HG03196 (cell line): ENCODE data around the gene FAM53C.
"Not testable (repeated sequence)": the region's sequence is repeated elsewhere in the genome, so short reads cannot be mapped to it uniquely, and the experiment has no call there.

Source experiments
- ATAC-seq: cut with Tn5 transposase; IDR thresholded peaks from one replicate; pipeline ENCODE4 v1.9.1; 2021; ENCODE audit not compliant: unreplicated experiment

FAM53C gene

GRCh38 chr5:138337685-138338410 is at the start of gene FAM53C:
Gene FAM53C, plus strand, starts transcription at chr5:138338266. Its CDS starts 3,070 bp downstream, at chr5:138341336.
- ATAC-seq: peak; percentile 78

DNA sequence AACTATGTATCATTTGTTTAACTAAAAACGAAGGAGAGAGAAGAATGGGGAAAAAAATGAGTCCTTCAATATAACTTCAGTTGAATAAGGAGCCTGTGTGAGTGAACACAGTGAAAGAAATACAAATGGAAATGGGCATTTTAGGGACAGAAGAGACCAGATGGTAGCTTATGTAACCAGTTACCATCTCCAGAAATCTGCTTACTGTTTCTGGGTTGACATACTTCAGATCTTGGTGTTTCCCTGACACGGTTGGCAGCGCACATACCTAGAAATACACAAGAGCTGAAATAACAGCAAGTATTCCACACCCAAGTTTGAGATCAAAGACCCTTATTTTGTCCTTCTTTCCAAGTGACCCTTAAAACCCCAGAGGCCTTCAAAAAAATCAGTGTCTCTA is 48.8 kb upstream of the FAM53C start:
- no peak for ATAC-seq

DNA sequence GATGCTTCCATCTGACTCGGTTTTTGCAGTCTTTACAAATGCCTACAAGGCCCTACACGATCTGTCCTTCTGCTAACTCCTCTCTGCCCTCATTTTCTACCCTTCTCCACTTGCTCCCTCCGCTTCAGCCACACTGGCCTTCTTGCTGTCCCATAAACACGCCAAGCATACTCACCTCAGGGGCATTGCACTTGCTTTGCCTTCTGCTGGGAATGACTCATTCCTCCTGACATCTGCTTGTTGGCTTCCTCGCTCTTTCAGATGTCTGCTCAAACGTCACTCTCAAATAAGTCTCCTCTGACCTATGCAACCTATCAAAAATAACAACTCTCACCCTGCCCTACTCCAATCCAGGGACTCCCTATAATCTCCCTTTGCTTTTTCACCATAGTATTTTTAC is 34.7 kb upstream of the FAM53C start:
- ATAC-seq: no peak

DNA sequence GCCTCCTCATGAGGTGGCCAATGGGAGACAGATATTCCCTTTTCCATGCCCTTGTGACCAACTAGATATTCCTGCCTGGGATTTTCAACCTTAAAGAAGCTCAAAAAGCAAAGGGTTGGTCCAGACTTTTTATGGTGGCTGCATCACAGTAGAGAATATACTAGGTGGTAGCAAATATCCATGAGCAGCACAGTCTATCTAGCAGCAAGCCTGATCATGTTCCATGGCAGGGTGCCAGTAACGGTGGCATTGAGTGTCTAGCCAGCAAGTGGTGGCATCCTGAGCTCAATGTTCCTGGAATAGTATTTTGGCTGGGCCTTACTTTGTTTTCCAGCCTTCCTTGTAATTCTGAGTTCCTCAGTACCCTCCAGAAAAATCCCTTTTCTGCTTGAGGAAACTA is 32.3 kb upstream of the FAM53C start:
- no peak for ATAC-seq

- ATAC-seq: no peak
Observed at GRCh38 chr5:138315751-138316278, 22.3 kb upstream of the FAM53C start.

DNA sequence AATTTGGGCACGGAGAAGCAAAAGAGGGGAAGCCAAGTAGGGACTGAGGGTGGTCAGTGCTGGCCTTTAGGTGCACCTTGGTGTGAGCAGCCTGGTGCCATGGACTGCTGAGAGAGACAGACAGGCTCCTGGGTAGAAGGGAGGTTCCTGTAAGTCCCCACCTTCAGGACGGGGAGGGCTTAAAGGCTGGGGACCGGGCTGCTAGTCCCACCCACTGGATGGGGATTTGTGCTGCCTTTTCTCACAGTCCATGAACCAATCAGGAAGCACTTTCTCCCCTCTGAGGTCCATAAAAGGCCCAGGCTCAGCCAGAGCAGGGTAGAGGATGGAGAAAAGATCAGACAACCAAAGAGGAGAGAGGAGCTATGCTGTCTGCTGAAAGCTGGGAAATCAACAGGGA is 21.7 kb upstream of the FAM53C start:
- ATAC-seq: no peak

DNA sequence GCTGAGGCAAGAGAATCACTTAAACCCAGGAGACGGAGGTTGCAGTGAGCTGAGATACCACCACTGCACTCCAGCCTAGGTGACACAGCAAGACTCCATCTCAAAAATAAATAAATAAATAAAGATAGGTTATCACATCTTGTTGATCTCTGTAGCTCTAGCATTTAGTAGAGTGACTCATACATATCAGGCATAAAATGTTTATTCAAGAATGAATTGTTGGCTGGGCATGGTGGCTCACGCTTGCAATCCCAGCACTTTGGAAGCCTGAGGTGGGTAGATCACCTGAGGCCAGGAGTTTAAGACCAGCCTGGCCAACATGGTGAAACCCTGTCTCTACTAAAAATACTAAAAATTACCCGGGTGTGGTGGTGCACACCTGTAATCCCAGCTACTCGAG is 19.9 kb upstream of the FAM53C start:
- ATAC-seq: not testable (repeated sequence)

DNA sequence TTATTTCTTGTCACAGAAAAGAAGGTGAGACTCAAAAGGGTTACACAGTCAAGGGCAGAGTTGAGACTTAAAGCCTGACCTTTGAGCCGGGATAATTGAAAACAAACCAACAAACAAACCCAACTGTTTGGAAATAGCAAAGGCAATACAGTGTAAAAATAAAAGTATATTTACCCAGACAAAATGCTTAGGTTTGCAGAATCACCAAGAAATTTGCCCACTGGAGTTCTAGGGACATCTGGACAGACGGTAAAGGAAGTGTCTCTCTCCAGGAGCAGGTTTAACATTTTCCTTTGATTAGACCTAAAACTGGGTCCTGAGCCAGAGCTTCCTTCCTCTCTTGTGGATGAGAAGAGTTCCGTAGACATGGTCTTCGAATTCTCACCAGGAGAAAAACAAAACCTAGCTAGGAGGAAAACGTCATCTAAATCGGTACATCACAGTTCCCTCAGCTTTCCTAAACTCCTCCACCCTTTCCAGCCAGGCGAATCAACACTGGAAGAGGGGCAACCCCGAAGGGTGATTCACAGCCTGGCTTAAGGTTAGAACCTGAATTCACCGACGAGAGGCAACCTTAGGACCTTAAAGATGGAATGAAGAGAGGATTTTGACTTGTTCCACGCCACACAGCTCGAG is 7.1 kb upstream of the FAM53C start:
- ATAC-seq: no peak

DNA sequence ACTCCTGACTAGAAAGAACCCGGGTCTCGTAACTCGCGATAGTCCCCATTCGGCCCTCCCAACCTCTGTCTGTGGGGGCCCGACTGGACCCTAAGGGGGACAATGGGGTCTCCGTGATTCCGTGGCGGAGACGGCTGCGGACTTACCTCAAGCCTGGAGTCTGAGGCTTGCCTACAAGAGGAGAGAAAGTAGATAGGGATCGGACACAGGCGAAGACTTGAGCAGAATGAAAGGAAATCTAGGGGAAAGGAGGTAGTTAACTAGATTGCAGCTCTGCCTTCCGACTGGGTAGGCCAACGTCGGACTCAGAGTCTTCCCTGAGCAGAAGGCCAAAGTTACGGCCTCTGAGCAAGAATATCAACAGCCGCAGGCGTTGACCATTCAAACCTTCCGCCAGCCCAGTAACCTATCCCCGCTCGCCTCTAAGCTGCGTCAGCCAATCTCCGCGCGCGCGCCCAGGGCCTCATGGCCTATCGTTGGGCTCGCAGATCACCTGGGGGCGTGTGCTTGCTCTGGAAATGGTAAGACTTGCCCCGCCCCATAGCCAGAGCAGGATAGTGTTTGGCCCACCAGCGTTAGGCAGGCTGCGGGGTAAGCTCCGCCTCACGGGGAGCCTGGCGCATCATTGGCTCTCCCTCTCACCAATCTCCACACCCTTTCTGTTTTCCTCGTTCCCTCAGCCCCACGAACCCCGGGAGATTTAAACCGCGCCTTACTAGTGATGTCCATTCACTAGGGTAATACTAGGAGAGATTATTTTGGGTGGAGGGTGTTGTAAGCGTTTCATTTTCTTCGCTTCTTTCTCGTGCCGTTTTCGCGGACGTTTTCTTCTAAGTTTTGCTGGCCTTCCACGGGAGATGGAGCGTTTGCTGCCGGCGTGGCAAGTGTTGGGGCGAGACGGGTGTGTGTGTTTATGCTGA is 6.4 kb upstream of the FAM53C start, which contains the start of gene CDC25C:
CDC25C (minus strand) TSS at position 356 of the 920 bp plus-strand sequence. CDS start 624 bp downstream, outside the sequence.
- ATAC-seq: peak; percentile 99

- ATAC-seq: no peak
Observed at GRCh38 chr5:138334867-138335447, 3.1 kb upstream of the FAM53C start.

DNA sequence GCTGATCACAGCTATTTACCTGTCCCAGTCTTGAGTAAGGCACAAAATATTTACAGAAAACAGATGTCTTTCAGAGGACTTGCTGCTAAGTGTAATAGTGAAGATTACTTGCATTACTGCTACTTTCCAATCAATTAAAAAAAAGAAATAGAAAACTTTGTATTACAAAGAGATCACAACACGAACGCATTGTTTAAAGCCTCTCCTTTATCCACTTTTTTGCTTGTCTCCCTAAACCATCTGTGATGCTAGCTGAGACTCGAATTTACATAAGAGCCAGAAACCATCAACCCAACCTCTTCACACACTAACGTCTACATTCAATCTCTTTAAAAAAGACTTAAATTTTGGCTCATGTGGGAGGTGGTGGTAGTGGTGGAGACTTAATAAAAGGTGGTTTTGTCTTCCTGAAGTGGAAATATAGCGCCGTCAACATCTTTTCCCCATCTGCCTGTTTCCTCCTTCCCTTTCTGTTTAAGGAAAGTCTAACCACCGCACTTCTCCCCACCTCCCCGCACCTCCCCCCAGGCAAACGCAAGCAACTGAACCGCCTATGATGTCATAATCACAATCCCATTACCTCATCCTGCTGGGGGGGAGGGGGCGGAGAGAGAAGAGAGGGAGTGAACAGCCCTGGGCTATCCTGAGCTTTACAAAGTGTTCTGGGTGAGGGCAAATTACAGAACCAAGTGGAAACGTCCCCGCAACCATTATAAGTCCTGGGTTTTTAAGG is 948 bp upstream of the FAM53C start:
- peak; percentile 22 for ATAC-seq

- ATAC-seq: peak; percentile 12
Observed at GRCh38 chr5:138338411-138339090, 485 bp downstream of the FAM53C start.

DNA sequence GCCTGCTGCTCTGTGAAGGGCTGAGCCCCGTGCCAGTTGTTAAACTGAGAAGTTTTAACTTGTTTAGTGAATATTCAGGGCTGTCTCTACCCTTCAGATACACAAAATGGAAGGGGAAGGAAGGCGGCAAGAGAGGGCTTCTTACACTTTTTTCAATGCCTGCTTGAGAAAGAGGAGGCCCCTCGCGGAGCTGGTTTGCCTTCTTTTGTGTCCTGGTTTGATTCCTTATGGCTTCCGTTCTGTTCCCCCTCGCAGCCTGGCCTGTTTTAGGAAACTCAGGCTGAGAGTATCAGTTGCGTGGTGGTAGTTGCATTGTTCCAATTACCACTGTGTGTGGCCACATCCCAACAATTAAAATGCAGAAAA is 1.0 kb downstream of the FAM53C start:
- no peak for ATAC-seq

GRCh38 chr5:138339464-138339863 is 1.4 kb downstream of the FAM53C start:
- ATAC-seq: no peak

GRCh38 chr5:138340008-138340407 is 1.9 kb downstream of the FAM53C start:
- no peak for ATAC-seq

GRCh38 chr5:138344887-138345622 is 7.0 kb downstream of the FAM53C start:
- ATAC-seq: no peak

DNA sequence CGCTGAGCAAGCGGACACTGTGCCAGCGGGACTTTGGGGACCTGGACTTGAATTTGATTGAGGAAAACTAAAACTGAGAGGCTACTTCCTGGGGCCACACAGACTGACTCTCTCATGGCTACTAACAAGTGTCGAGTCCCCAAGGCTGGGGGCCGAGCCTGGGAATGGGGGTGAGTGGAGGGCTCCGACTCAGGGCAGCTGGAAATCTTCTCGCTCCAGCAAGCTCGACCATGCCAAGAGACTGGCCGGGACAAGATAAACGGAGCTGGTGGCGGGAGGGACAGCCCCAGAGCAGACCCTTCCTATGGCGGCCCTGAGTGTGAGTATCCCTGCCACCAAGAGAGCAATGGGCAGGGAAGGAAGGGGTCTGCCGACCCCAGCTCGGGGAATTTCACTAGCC is 8.8 kb downstream of the FAM53C start:
- ATAC-seq: no peak

DNA sequence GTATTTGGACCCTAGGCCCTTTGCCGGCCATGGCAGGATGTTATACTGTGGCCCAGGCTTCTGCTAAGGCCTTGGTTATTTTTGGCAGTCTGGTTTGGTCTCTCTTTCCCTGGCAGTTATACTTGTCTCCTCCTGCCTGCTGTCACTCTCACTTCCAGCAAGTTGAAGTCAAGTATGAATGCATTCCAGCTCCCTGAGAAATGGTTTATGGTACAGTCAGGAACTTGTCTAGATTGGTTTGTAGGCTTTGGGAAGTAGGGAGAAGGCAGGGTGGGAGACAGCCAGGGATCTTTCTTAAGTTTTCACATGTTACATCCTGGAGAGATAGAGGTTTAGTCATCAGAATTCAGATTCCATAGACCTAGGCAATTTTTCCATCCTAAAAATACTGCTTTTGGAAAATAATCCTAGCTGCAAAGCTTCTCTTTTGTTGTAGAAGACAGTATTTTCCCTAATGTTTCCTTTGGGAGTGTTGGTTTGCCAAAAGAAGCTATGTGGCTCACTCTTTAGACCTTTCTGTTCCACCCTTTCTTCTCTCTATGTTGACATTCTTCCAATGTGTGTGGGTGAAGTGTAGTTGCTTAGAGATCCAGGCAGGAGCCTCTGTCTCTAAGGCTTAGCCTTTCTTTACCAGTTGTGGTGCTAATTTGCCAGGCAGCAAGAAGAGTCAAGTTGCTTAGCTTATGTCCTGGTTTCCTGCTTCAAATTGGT is 11.9 kb downstream of the FAM53C start:
- ATAC-seq: no peak

GRCh38 chr5:138350563-138350890 is 12.5 kb downstream of the FAM53C start:
- ATAC-seq: no peak
